OCI-LY7 (cell line): Measurements from ENCODE around the gene PLEKHA6.

Experiments used
- CTCF ChIP-seq: fragments of 200-600 bp; sonication (generic); conservative IDR thresholded peaks from 2 replicates; pipeline ENCODE4 v1.5.1; 2014; ENCODE audit warnings: mild to moderate bottlenecking, antibody characterized with exemption, low read length, moderate library complexity, mixed read lengths
- EZH2phosphoT487 ChIP-seq: fragments of 200-600 bp; sonication (generic); IDR thresholded peaks from 2 replicates; pipeline ENCODE4 v1.6.1; 2018; ENCODE audit warnings: low read depth, borderline replicate concordance, mild to moderate bottlenecking, mixed run types, antibody characterized with exemption, low read length, moderate library complexity, mixed read lengths

- TF ChIP-seq CTCF (no peak), EZH2phosphoT487 (no peak)
These were observed 139.6 kb downstream of the PLEKHA6 start for GRCh38 chr1:204219971-204220616.
